ENCODE data around the gene FLNB.

DNA sequence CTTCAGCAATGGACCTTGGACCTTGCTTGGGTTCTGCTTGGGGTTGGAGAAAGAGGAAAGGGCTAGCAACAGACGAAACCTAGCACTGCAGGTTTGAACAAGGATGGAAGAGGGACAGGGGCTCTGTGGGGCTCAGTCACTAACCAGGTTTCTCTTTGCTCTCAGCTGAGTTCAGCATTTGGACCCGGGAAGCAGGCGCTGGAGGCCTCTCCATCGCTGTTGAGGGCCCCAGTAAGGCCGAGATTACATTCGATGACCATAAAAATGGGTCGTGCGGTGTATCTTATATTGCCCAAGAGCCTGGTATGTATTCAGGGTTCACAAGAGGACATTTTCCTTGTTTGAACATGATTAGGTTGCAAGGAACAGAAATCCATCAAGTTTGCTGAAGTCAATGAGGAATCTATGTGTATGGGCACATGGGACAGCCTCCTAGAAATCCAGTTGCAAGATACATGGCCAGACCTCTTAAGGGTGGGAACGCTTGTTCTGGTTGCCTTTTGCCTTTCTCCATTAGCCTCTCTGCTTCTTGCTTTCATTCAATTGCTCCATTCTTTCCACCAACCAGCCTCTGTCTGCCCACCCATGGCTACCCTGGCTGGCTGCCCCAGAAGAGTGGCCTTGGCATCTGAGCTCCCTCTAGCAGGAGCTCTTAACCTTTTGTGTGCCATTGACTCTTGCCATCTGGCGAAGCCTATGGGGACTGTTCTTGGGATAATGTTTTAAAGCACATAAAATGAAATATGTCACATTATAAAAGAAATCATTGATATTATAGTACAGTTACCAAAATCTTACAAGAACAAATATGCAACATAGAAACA lies 146.6 kb downstream of the FLNB start:
- TF ChIP-seq, protein P1, sequence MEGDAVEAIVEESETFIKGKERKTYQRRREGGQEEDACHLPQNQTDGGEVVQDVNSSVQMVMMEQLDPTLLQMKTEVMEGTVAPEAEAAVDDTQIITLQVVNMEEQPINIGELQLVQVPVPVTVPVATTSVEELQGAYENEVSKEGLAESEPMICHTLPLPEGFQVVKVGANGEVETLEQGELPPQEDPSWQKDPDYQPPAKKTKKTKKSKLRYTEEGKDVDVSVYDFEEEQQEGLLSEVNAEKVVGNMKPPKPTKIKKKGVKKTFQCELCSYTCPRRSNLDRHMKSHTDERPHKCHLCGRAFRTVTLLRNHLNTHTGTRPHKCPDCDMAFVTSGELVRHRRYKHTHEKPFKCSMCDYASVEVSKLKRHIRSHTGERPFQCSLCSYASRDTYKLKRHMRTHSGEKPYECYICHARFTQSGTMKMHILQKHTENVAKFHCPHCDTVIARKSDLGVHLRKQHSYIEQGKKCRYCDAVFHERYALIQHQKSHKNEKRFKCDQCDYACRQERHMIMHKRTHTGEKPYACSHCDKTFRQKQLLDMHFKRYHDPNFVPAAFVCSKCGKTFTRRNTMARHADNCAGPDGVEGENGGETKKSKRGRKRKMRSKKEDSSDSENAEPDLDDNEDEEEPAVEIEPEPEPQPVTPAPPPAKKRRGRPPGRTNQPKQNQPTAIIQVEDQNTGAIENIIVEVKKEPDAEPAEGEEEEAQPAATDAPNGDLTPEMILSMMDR (conservative IDR thresholded peaks at IDR 0.05; ENCODE audit: low read depth, low read length), result no peak
- TF ChIP-seq POLR2A (IDR thresholded peaks at IDR 0.05; ENCODE audit: low read depth, low read length) (no peak), RAD21 (IDR thresholded peaks at IDR 0.05; ENCODE audit: low read length) (no peak)
